Karpas-422 (cell line): Measurements from ENCODE around the gene RSU1. TPM values are rescaled to one million over a fixed set of nuclear protein-coding genes. Genes with fewer than 3 reads are reported as not detected.
"Not testable (repeated sequence)": the region's sequence is repeated elsewhere in the genome, so short reads cannot be mapped to it uniquely, and the experiment has no call there.

ENCODE experiments used
- DNase-seq: peaks from one replicate; pipeline ENCODE4 v3.0.0-alpha.2; 2015
- H2AFZ ChIP-seq: fragments of 200-600 bp; sonication (generic); 2 replicates; pipeline ENCODE4 v1.6.1; 2014; ENCODE audit warnings: antibody characterized with exemption, low read length, mixed read lengths
- H3K27ac ChIP-seq: fragments of 200-600 bp; sonication (generic); 2 replicates; pipeline ENCODE4 v1.5.1; 2014; ENCODE audit warnings: mild to moderate bottlenecking, low read length, moderate library complexity
- H3K27me3 ChIP-seq: fragments of 200-600 bp; sonication (generic); 2 replicates; pipeline ENCODE4 v1.6.1; 2014; ENCODE audit warnings: low read length, mixed read lengths
- H3K36me3 ChIP-seq: fragments of 200-600 bp; sonication (generic); 2 replicates; pipeline ENCODE4 v1.6.1; 2014; ENCODE audit warnings: low read length, mixed read lengths; ENCODE audit not compliant: insufficient read depth
- H3K4me1 ChIP-seq: fragments of 200-600 bp; sonication (generic); 2 replicates; pipeline ENCODE4 v1.6.1; 2014; ENCODE audit warnings: mild to moderate bottlenecking, low read length, mixed read lengths
- H3K4me2 ChIP-seq: fragments of 200-600 bp; sonication (generic); 2 replicates; pipeline ENCODE4 v1.6.1; 2014; ENCODE audit warnings: low read length, low read depth, mild to moderate bottlenecking; ENCODE audit not compliant: poor library complexity, severe bottlenecking
- H3K4me3 ChIP-seq: fragments of 200-600 bp; sonication (generic); 2 replicates; pipeline ENCODE4 v1.5.1; 2014; ENCODE audit warnings: mild to moderate bottlenecking, antibody characterized with exemption, low read length, mixed read lengths
- H3K79me2 ChIP-seq: fragments of 200-600 bp; sonication (generic); 2 replicates; pipeline ENCODE4 v1.6.1; 2014; ENCODE audit warnings: mild to moderate bottlenecking, low read length, mixed read lengths
- H3K9ac ChIP-seq: fragments of 200-600 bp; sonication (generic); 2 replicates; pipeline ENCODE4 v1.6.0; 2014; ENCODE audit warnings: low read length
- H3K9me2 ChIP-seq: fragments of 200-600 bp; sonication (generic), shearing (Covaris generic); replicated peaks from 2 replicates; pipeline ENCODE4 v1.6.0; 2014; ENCODE audit warnings: mild to moderate bottlenecking, low read length, moderate library complexity; ENCODE audit not compliant: insufficient read depth
- H3K9me3 ChIP-seq: fragments of 300-700, 200-600 bp; sonication (generic); 2 replicates; pipeline ENCODE4 v1.6.1; 2014; ENCODE audit warnings: low read length, mixed read lengths
- H4K20me1 ChIP-seq: fragments of 200-600 bp; sonication (generic); 2 replicates; pipeline ENCODE4 v1.6.1; 2014; ENCODE audit warnings: mild to moderate bottlenecking, antibody characterized with exemption, low read length, low read depth; ENCODE audit not compliant: insufficient read depth
- total RNA-seq: library from RNA; depleted of rRNA; stranded (reverse); fragments of >200 nt; shearing (Covaris generic); gene quantifications from 2 replicates; pipeline ENCODE4 v1.2.3, GENCODE V29; 2014; ENCODE audit warnings: low replicate concordance

The RSU1 gene
- total RNA-seq, 1 experiment from 2014 or later = 83.9 TPM

DNA sequence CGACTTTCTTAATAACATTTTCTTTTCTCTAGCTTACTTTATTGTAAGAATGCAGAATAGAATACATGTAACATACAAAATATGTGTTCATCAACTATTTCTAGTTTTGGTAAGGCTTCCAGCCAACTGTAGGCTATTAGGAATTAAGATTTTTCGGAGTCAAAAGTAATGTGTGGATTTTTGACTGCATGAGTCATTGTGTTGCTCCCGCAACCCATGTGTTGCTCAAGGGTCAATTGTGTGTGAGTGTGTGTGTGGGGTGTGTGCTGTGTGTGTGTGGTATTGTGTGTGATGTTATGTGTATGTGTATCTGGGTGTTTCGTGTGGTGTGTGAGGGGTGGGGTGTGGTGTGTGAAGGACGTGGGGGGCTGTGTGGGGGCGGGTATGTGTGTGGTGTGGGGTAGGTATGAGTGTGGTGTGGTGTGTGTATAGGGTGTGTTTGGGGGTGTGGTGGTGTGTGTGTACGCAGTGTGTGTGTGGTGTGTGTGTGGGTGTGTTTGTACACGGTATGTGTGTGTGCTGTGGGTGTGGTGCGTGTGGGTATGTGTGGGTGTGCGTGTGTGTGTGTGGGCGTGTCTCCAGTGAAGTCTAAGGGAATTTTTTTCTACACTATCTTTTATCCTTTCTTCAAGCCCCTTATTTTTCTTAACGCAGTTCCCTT is 60.5 kb downstream of the RSU1 start:
- H3K4me3 ChIP-seq = no peak overlapping the region
- no peaks in the 10 kb centered on the region for H3K9me3 ChIP-seq
- no peaks in the 10 kb centered on the region for H3K4me1 ChIP-seq
- no peaks in the 10 kb centered on the region for H4K20me1 ChIP-seq
- H3K4me2 ChIP-seq = no peak overlapping the region
- peaks cover 2% of the 10 kb centered on the region; the same call in 1 of the 2 replicates for H3K79me2 ChIP-seq
- H3K27me3 ChIP-seq = no peaks in the 10 kb centered on the region
- H3K36me3 ChIP-seq = no peaks in the 10 kb centered on the region
- H3K9ac ChIP-seq = no peak overlapping the region
- H3K27ac ChIP-seq = no peak overlapping the region
- no peak overlapping the region for H2AFZ ChIP-seq
- DNase-seq = no peak
- no peaks in the 10 kb centered on the region for H3K9me2 ChIP-seq

DNA sequence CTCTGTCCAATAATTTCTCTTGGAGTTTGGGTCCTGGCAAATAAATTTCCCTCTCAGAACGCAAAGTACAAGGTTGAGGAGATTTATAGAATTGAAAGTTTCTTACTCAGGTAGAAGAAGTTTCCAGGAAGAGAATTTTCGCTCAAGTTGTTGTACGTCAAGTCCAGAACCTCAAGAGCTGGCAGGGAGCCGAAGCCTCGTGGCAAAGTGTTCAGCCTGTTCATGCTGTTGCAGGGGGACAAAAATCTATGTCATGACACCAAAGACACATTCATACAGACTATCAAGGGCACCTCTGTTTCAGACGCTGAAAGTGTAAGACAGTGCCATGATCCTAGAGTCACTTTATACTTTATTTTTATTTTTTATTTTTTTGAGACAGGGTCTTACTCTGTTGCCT is 62.5 kb downstream of the RSU1 start:
- H3K27me3 ChIP-seq = no peaks in the 10 kb centered on the region
- H3K79me2 ChIP-seq = peaks cover 2% of the 10 kb centered on the region; the same call in 1 of the 2 replicates
- DNase-seq = no peak
- H3K9ac ChIP-seq = no peak overlapping the region
- H3K9me3 ChIP-seq = no peaks in the 10 kb centered on the region
- H3K4me3 ChIP-seq = no peak overlapping the region
- H3K4me2 ChIP-seq = no peak overlapping the region
- H3K27ac ChIP-seq = no peak overlapping the region
- no peaks in the 10 kb centered on the region for H3K9me2 ChIP-seq
- no peaks in the 10 kb centered on the region for H3K4me1 ChIP-seq
- H2AFZ ChIP-seq = no peak overlapping the region
- H3K36me3 ChIP-seq = no peaks in the 10 kb centered on the region
- H4K20me1 ChIP-seq = no peaks in the 10 kb centered on the region

DNA sequence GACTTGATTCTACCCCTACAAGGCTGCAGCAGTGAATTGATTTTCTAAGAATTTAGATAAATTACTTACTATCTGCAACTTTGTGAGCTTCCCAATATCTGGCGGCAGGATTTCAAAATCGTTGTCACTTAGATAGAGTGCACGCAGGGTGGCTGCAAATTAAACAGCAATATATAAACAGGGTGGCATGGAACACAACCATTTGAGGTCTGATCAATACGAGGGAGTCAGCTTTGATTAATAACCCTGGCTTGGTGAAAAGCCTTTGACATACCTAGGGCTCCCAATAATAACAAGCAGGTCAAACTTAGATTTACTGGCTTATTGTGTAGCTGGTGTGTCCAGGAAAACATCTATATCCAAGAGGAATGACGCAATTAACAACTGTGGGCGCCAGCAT is 64.4 kb downstream of the RSU1 start:
- H3K4me3 ChIP-seq, H2AFZ ChIP-seq, H3K4me1 ChIP-seq, H4K20me1 ChIP-seq, H3K27ac ChIP-seq, H3K9ac ChIP-seq, H3K9me3 ChIP-seq, H3K9me2 ChIP-seq, DNase-seq, H3K79me2 ChIP-seq, H3K4me2 ChIP-seq, H3K36me3 ChIP-seq, H3K27me3 ChIP-seq: not testable (repeated sequence)

DNA sequence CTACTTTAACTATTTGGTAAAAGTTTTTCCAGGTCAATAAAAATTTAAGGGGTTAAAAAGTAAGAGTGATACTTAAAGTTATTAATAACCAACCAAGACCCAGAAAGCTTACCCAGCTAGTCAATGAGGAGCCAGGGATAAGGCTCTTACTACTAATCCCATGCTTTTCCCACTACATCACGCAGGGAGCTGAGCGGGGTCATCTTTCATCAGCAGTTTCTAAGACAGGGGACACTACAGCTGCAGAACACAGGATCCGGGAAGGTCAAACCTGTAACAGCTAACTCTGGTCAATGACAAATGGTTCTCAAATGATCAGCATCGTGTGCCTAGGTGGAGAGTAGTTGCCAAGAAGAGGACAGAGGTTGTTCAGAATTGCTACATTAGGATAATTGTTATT is 65.1 kb downstream of the RSU1 start:
- Histone ChIP-seq H4K20me1 (no peaks in the 10 kb centered on the region), H3K9me3 (no peaks in the 10 kb centered on the region), H3K27me3 (no peaks in the 10 kb centered on the region), H3K27ac (no peak overlapping the region), H2AFZ (no peak overlapping the region), H3K4me3 (no peak overlapping the region), H3K9ac (no peak overlapping the region), H3K36me3 (no peaks in the 10 kb centered on the region), H3K79me2 (peaks cover 2% of the 10 kb centered on the region; the same call in 1 of the 2 replicates), H3K9me2 (no peaks in the 10 kb centered on the region), H3K4me1 (no peaks in the 10 kb centered on the region), H3K4me2 (no peak overlapping the region)
- DNase-seq = no peak

DNA sequence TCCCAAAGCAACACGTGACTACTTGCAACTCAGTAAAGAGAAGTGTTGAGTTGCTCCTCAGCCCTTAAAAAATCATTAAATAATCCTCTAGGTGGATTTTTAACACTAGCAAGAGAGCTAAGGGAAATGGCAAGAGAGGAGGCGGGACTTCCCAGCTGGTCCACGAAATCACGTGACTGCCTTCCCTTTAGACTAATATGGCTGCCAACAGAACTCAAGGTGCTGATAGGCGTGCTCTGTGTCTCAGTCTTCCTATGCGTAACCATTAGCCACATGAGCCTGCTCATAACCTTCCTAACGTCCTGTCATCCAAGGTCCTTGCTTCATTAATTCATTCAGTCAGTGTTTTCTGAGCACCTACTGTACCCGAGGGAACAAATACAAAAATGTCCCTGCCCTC is 66.0 kb downstream of the RSU1 start:
- Histone ChIP-seq H3K9me2 (no peaks in the 10 kb centered on the region), H3K79me2 (no peaks in the 10 kb centered on the region; the same call in 1 of the 2 replicates), H2AFZ (no peak overlapping the region), H3K9ac (no peak overlapping the region), H3K36me3 (no peaks in the 10 kb centered on the region), H3K4me1 (no peaks in the 10 kb centered on the region), H4K20me1 (no peaks in the 10 kb centered on the region), H3K4me3 (no peak overlapping the region), H3K4me2 (no peak overlapping the region), H3K27me3 (no peaks in the 10 kb centered on the region), H3K27ac (no peak overlapping the region), H3K9me3 (no peaks in the 10 kb centered on the region)
- no peak for DNase-seq

DNA sequence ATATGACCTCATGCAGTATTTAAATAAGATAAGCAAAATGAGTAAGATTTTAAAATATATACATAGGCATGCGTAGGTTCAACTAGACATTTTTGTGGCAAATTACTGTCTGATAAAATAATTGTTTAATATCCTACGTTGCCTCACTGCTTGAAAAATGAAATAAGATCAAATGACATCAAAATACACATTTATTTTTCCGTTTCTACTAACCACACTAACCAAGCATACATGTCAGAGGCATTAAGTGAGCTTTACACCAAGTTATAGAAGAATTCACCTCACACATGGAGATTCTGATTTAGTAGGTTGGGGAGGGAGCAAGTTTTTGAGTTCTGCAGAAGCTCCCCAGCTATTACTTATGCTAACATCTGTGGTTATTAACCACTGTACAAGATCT is 66.8 kb downstream of the RSU1 start:
- H3K9ac ChIP-seq = no peak overlapping the region
- no peak overlapping the region for H3K4me3 ChIP-seq
- H3K9me3 ChIP-seq = no peaks in the 10 kb centered on the region
- H3K36me3 ChIP-seq = no peaks in the 10 kb centered on the region
- no peak overlapping the region for H3K27ac ChIP-seq
- no peaks in the 10 kb centered on the region for H3K9me2 ChIP-seq
- H3K4me2 ChIP-seq = no peak overlapping the region
- H2AFZ ChIP-seq = no peak overlapping the region
- no peaks in the 10 kb centered on the region for H4K20me1 ChIP-seq
- no peaks in the 10 kb centered on the region for H3K4me1 ChIP-seq
- DNase-seq = no peak
- H3K27me3 ChIP-seq = no peaks in the 10 kb centered on the region
- H3K79me2 ChIP-seq = no peaks in the 10 kb centered on the region

DNA sequence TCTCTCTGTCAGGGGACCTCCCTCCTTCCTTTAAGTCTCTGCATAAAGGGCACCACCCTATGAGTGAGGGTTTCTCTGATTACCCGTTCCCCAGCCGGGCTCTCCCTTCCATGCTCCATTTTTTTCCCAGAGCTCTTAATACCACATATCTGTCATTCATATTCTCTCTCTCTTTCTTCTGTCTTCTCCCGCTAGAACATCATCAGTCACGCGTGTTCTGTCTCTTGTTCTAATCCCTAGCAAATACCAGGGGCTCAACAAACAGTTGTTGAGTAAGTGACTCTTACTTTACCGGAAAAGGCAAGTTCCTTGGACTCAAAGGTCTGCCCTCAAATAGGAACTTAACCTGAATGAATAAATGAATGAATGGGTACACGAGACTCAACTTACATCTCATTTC is 68.5 kb downstream of the RSU1 start:
- Histone ChIP-seq H4K20me1 (no peaks in the 10 kb centered on the region), H2AFZ (no peak overlapping the region), H3K4me3 (no peak overlapping the region), H3K27ac (no peak overlapping the region), H3K4me2 (no peak overlapping the region), H3K4me1 (no peaks in the 10 kb centered on the region), H3K9me3 (no peaks in the 10 kb centered on the region), H3K27me3 (no peaks in the 10 kb centered on the region), H3K36me3 (no peaks in the 10 kb centered on the region), H3K9me2 (no peaks in the 10 kb centered on the region), H3K9ac (no peak overlapping the region), H3K79me2 (no peaks in the 10 kb centered on the region)
- no peak for DNase-seq

DNA sequence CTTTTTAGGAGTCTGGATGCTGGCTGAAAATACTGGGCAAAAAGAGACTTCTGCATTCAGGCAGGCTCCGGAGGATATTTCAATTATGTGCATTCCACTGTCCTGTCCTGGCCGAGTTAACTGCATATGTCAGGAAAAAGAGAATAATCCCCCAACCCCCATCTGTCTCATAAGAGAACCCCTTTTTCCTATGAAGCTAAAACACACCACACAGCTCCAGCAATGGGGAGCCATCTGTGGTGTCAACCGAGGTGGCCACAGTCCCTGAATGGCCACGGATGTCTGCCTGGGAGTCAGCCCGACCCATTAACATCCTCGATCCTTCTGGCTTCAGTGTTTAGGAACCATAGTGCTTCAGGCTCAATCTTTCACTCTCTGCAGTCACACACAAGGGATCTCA is 70.4 kb downstream of the RSU1 start:
- Histone ChIP-seq H3K4me3 (no peak overlapping the region), H3K27me3 (no peaks in the 10 kb centered on the region), H3K9ac (no peak overlapping the region), H3K4me1 (no peaks in the 10 kb centered on the region), H4K20me1 (no peaks in the 10 kb centered on the region), H3K9me2 (no peaks in the 10 kb centered on the region), H3K27ac (no peak overlapping the region), H2AFZ (no peak overlapping the region), H3K36me3 (no peaks in the 10 kb centered on the region), H3K4me2 (no peak overlapping the region), H3K9me3 (no peaks in the 10 kb centered on the region), H3K79me2 (no peaks in the 10 kb centered on the region)
- DNase-seq = no peak

DNA sequence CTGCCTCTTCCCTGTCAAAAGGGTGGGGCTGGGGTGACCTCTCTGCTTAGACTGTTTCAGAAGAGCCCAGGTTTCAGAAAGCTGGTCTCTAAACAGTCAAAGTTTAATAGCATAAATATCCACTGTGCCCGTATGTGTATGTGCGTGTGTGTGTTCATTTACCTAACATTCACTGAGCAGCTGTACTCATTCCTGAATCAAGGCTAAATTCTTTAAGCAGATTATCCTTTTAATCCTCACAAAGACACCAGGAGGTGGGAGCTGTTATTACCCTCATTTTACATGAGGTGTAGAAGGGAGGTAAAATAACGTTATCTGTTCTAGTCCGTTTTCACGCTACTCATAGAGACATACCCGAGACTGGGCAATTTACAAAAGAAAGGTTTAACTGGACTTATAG is 72.2 kb downstream of the RSU1 start:
- no peak overlapping the region for H3K9ac ChIP-seq
- no peak overlapping the region for H3K27ac ChIP-seq
- H3K79me2 ChIP-seq = no peaks in the 10 kb centered on the region
- no peaks in the 10 kb centered on the region for H3K27me3 ChIP-seq
- H3K9me3 ChIP-seq = no peaks in the 10 kb centered on the region
- H2AFZ ChIP-seq = no peak overlapping the region
- H4K20me1 ChIP-seq = no peaks in the 10 kb centered on the region
- H3K4me1 ChIP-seq = no peaks in the 10 kb centered on the region
- H3K4me3 ChIP-seq = no peak overlapping the region
- DNase-seq = no peak
- no peak overlapping the region for H3K4me2 ChIP-seq
- no peaks in the 10 kb centered on the region for H3K9me2 ChIP-seq
- no peaks in the 10 kb centered on the region for H3K36me3 ChIP-seq
